ENCODE results near the gene CSF1R. TPM values are rescaled to one million over a fixed set of nuclear protein-coding genes. Genes with fewer than 3 reads are reported as not detected.

The CSF1R gene
- total RNA-seq, 3 donors from 2014 or later (not counting 1 experiment from before 2014, with no cell fraction given): 4.9 to 39.0 (median 7.8) TPM

GRCh38 chr5:150131461-150131860 lies 45.1 kb upstream of the CSF1R start:
- ATAC-seq (no peak), DNase-seq (no peak)
- no peak overlapping the region for H3K4me3 ChIP-seq (ENCODE audit: low read length)
- H3K36me3 ChIP-seq (ENCODE audit: control insufficient read depth, insufficient read depth, low read length): no peaks in the 10 kb centered on the region
- 89% methylated on average over 1 of the region's 4 CpGs for WGBS (ENCODE audit: insufficient coverage)
- Mint-ChIP-seq H3K27me3 (ENCODE audit: low read depth in 2 of 2) (peaks cover 0 to 3% of the 10 kb centered on the region in 2 donors), H3K36me3 (no peaks in the 10 kb centered on the region), H3K9me3 (no peaks in the 10 kb centered on the region), H3K4me3 (peak overlapping the region; percentile 0), H3K27ac (peak overlapping the region in 1 of 2 donors; percentile 74), H3K4me1 (peaks cover 21 to 43% of the 10 kb centered on the region in 2 donors)
- intact Hi-C loops (cut with micrococcal nuclease): loop anchor here (2.0 kb wide), 1 partner anchor 43 kb away; no protein-coding TSS in a partner anchor
- no peaks in the 10 kb centered on the region for H3K27me3 ChIP-seq (ENCODE audit: control insufficient read depth, insufficient read depth, low read length)
- H3K9me3 ChIP-seq (ENCODE audit: control insufficient read depth, insufficient read depth, low read length): no peaks in the 10 kb centered on the region
- TF ChIP-seq CTCF (IDR thresholded peaks at IDR 0.05): no peak
- peaks cover 27% of the 10 kb centered on the region for H3K4me1 ChIP-seq (ENCODE audit: control insufficient read depth, insufficient read depth, low read length)
- no peak overlapping the region for H3K27ac ChIP-seq (ENCODE audit: low read length)

- intact Hi-C loops (cut with micrococcal nuclease): loop anchor here (1.0 to 2.0 kb wide), 3 partner anchors 44 to 306 kb away; no protein-coding TSS in a partner anchor
- Histone ChIP-seq H3K4me3 (ENCODE audit: low read length) (no peak overlapping the region), H3K9me3 (ENCODE audit: control insufficient read depth, insufficient read depth, low read length) (no peaks in the 10 kb centered on the region), H3K27ac (ENCODE audit: low read length) (no peak overlapping the region), H3K4me1 (ENCODE audit: control insufficient read depth, insufficient read depth, low read length) (peaks cover 27% of the 10 kb centered on the region), H3K27me3 (ENCODE audit: control insufficient read depth, insufficient read depth, low read length) (no peaks in the 10 kb centered on the region), H3K36me3 (ENCODE audit: control insufficient read depth, insufficient read depth, low read length) (no peaks in the 10 kb centered on the region)
- ATAC-seq: peak; percentile 52 to 78 (median 65)
- no peak for DNase-seq
- H3K4me3 Mint-ChIP-seq: peak overlapping the region; percentile 0
- WGBS (ENCODE audit: insufficient coverage): 70% methylated on average over 8 of the region's 8 CpGs
- no peaks in the 10 kb centered on the region for H3K9me3 Mint-ChIP-seq
- no peak for TF ChIP-seq CTCF (IDR thresholded peaks at IDR 0.05)
- H3K27ac Mint-ChIP-seq: peak overlapping the region; percentile 45 to 74
- peaks cover 0 to 3% of the 10 kb centered on the region in 2 donors for H3K27me3 Mint-ChIP-seq (ENCODE audit: low read depth in 2 of 2)
- H3K36me3 Mint-ChIP-seq: no peaks in the 10 kb centered on the region
- peaks cover 21 to 43% of the 10 kb centered on the region in 2 donors for H3K4me1 Mint-ChIP-seq
Observed at GRCh38 chr5:150130493-150130922, 44.2 kb upstream of the CSF1R start.

DNA sequence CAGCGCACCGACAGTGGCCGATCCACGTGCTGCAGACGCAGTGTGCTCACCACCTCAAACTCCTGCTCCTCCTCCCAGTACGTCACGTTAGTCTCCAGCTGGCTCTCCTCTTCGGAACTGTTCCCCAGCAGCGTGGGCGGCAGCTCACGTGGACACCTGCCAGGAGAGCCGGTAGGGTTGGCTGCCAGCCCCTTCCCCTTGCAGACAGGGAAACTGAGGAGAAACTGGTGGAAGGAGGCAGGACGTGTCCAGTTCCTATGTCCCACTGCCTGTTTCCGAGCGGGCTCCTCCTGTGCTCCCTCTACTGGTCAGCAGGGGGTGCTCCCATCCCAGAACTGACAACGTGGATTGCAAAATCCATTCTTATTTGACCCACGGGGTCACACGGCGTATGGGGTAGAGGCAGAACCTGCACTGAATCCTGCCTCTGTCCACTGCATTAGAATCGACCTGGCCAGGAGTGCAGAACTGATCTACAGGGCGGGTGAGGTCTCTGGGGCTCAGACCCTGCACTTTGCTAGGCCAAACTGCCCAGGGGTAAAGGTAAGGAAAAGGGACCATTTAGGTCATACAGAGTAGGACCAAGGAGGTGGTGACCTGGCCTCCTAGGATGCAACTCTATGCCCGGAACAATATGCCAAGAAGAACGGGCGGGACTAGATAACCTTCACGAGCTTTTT lies 43.6 kb upstream of the CSF1R start:
- Mint-ChIP-seq H3K9me3 (no peaks in the 10 kb centered on the region), H3K36me3 (no peaks in the 10 kb centered on the region), H3K4me3 (peak overlapping the region; percentile 62), H3K27ac (peak overlapping the region; percentile 45 to 74), H3K4me1 (peaks cover 21 to 43% of the 10 kb centered on the region in 2 donors), H3K27me3 (ENCODE audit: low read depth in 2 of 2) (peaks cover 0 to 3% of the 10 kb centered on the region in 2 donors)
- 61% methylated on average over 25 of the region's 25 CpGs for WGBS (ENCODE audit: insufficient coverage)
- H3K4me3 ChIP-seq (ENCODE audit: low read length): no peak overlapping the region
- TF ChIP-seq CTCF (IDR thresholded peaks at IDR 0.05): peak; percentile 81
- no peaks in the 10 kb centered on the region for H3K9me3 ChIP-seq (ENCODE audit: control insufficient read depth, insufficient read depth, low read length)
- H3K27ac ChIP-seq (ENCODE audit: low read length): no peak overlapping the region
- DNase-seq (peak; percentile 53 to 60), ATAC-seq (peak; percentile 62 to 89 (median 79))
- no peaks in the 10 kb centered on the region for H3K36me3 ChIP-seq (ENCODE audit: control insufficient read depth, insufficient read depth, low read length)
- intact Hi-C loops (cut with micrococcal nuclease): loop anchor here (1.0 to 2.0 kb wide), 3 partner anchors 45 to 306 kb away; no protein-coding TSS in a partner anchor
- peaks cover 27% of the 10 kb centered on the region for H3K4me1 ChIP-seq (ENCODE audit: control insufficient read depth, insufficient read depth, low read length)
- H3K27me3 ChIP-seq (ENCODE audit: control insufficient read depth, insufficient read depth, low read length): no peaks in the 10 kb centered on the region
